Hematopoietic multipotent progenitor cell (in vitro differentiated cells): ENCODE data around the gene ZNF516. TPM values are rescaled to one million over a fixed set of nuclear protein-coding genes. Genes with fewer than 3 reads are reported as not detected.

Experiments used
- DNase-seq, 3 donors: peaks; one replicate each; pipeline ENCODE4 v3.0.0-alpha.2; 2011 to 2015; ENCODE audit warnings: low read depth in 2 of 3, low spot score in 2 of 3
- total RNA-seq: library from RNA; depleted of rRNA; stranded (reverse); fragments of >200 nt; gene quantifications from one replicate; pipeline ENCODE4 v1.2.3, GENCODE V29; 2012

Gene ZNF516
- total RNA-seq, 1 donor = 20.2 TPM

GRCh38 chr18:76371301-76372203 lies 123.5 kb downstream of the ZNF516 start:
- no peak for DNase-seq

GRCh38 chr18:76370686-76371085 lies 124.4 kb downstream of the ZNF516 start:
- DNase-seq = no peak

- DNase-seq = no peak
Measured at GRCh38 chr18:76370201-76370600, 124.8 kb downstream of the ZNF516 start.

- no peak for DNase-seq
Measured at GRCh38 chr18:76369791-76370190, 125.3 kb downstream of the ZNF516 start.

- DNase-seq = no peak
Measured at GRCh38 chr18:76368976-76369375, 126.1 kb downstream of the ZNF516 start.

GRCh38 chr18:76368271-76368670 lies 126.8 kb downstream of the ZNF516 start:
- DNase-seq = no peak

- DNase-seq = no peak
Measured at GRCh38 chr18:76367168-76368125, 127.6 kb downstream of the ZNF516 start.

GRCh38 chr18:76365561-76365960 lies 129.5 kb downstream of the ZNF516 start:
- no peak for DNase-seq

GRCh38 chr18:76364282-76365259 lies 130.5 kb downstream of the ZNF516 start:
- DNase-seq = no peak

- DNase-seq = no peak
Measured at GRCh38 chr18:76363436-76364120, 131.5 kb downstream of the ZNF516 start.

GRCh38 chr18:76362676-76363075 lies 132.4 kb downstream of the ZNF516 start:
- no peak for DNase-seq

GRCh38 chr18:76361219-76361618 lies 133.8 kb downstream of the ZNF516 start:
- no peak for DNase-seq

- no peak for DNase-seq
Measured at GRCh38 chr18:76359909-76360308, 135.1 kb downstream of the ZNF516 start.

GRCh38 chr18:76358774-76359173 lies 136.3 kb downstream of the ZNF516 start:
- no peak for DNase-seq

GRCh38 chr18:76357585-76358260 lies 137.3 kb downstream of the ZNF516 start:
- DNase-seq = no peak

GRCh38 chr18:76357174-76357573 lies 137.9 kb downstream of the ZNF516 start:
- no peak for DNase-seq

- DNase-seq = no peak
Measured at GRCh38 chr18:76356666-76357065, 138.4 kb downstream of the ZNF516 start.

GRCh38 chr18:76354348-76354747 lies 140.7 kb downstream of the ZNF516 start:
- no peak for DNase-seq

GRCh38 chr18:76353500-76353899 lies 141.5 kb downstream of the ZNF516 start:
- no peak for DNase-seq
